22Rv1 (cell line): ENCODE data around the gene DIP2B.

Experiments used
- H3K27ac ChIP-seq: fragments of 450-650 bp; 2 replicates; pipeline ENCODE4 v1.5.1; 2017
- CTCF ChIP-seq: fragments of 450-650 bp; IDR thresholded peaks from 2 replicates; pipeline ENCODE4 v1.5.1; 2017; ENCODE audit warnings: mild to moderate bottlenecking
- ZFX ChIP-seq: fragments of 450-650 bp; IDR thresholded peaks from 2 replicates; pipeline ENCODE4 v1.6.1; 2017; ENCODE audit warnings: antibody characterized with exemption, borderline replicate concordance

DIP2B gene

GRCh38 chr12:50628394-50628793 is 123.6 kb downstream of the DIP2B start:
- no peak overlapping the region for H3K27ac ChIP-seq
- TF ChIP-seq CTCF (no peak), ZFX (no peak)

GRCh38 chr12:50633955-50634354 is 129.2 kb downstream of the DIP2B start:
- no peak for TF ChIP-seq CTCF
- no peak for TF ChIP-seq ZFX
- no peak overlapping the region for H3K27ac ChIP-seq

GRCh38 chr12:50634379-50634778 is 129.6 kb downstream of the DIP2B start:
- TF ChIP-seq CTCF (no peak), ZFX (no peak)
- no peak overlapping the region for H3K27ac ChIP-seq

- TF ChIP-seq CTCF, result no peak
- TF ChIP-seq ZFX, result no peak
- no peak overlapping the region for H3K27ac ChIP-seq
Observed at GRCh38 chr12:50635364-50635763, 130.6 kb downstream of the DIP2B start.

GRCh38 chr12:50635857-50636256 is 131.1 kb downstream of the DIP2B start:
- no peak for TF ChIP-seq CTCF
- TF ChIP-seq ZFX, result no peak
- no peak overlapping the region for H3K27ac ChIP-seq

GRCh38 chr12:50636505-50636904 is 131.7 kb downstream of the DIP2B start:
- H3K27ac ChIP-seq, result no peak overlapping the region
- TF ChIP-seq CTCF (no peak), ZFX (no peak)

- no peak for TF ChIP-seq ZFX
- peak; percentile 85 for TF ChIP-seq CTCF
- H3K27ac ChIP-seq, result no peak overlapping the region
Observed at GRCh38 chr12:50637870-50638481, 133.2 kb downstream of the DIP2B start.
